Measurements from ENCODE around the gene SPATA17.
A peak's percentile ranks its signal among the peaks of the same experiment; 100 is the strongest.
"Not testable (repeated sequence)": the region's sequence is repeated elsewhere in the genome, so short reads cannot be mapped to it uniquely, and the experiment has no call there.

Gene SPATA17, protein sequence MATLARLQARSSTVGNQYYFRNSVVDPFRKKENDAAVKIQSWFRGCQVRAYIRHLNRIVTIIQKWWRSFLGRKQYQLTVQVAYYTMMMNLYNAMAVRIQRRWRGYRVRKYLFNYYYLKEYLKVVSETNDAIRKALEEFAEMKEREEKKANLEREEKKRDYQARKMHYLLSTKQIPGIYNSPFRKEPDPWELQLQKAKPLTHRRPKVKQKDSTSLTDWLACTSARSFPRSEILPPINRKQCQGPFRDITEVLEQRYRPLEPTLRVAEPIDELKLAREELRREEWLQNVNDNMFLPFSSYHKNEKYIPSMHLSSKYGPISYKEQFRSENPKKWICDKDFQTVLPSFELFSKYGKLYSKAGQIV

DNA sequence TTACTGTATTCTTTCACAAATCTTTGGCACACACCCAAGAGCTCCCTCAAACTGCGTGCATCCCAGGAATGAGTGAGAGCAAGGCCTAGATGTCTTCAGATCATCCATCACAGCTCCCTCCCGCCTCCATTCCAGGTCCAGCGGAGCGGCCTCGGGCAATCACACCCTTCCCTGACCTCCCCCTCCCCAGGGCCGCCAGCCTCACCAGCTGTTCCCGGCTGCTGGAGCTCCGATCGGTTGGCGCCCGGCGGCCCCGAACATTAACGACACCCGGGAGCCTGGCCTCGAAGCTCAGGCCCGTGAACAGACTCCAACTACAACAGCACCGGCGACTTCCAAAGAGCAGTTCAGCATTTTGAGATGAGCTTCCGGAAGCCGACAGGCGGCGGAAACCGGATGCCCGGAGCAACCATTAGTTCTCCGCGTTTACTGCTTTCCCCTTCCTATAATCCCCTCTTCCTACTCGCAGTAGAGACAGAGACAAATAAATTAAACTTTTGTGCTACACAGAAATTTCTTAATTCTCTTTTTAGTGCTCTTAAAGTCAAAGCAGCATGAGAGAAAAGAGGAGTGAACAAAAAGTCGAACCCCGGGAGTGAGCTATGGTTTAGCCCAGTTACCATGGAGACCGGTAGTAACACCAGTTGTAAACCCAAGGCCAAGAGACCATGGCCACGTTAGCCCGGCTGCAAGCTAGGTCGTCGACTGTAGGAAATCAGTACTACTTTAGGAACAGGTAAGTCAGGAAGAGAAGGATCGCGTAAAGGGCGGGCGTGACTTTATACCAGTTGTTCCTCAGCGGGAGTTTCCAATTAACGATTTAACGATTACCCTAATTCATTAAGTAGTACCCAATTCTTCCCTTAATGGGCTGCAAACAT, at the start of gene SPATA17, which contains the start of gene GPATCH2:
TSS of gene SPATA17 (plus strand) at position 634 of the 881 bp plus-strand sequence. CDS start at position 669, 35 bp downstream.
TSS of gene GPATCH2 (minus strand) at position 380 of the 881 bp plus-strand sequence. CDS start at position 261, 119 bp downstream.
- DNase-seq (ENCODE audit: low read depth in 1 of 2, low spot score in 1 of 2): peak; percentile 39 to 69

- not testable (repeated sequence) for DNase-seq (ENCODE audit: low read depth in 1 of 2, low spot score in 1 of 2)
Observed at GRCh38 chr1:217584286-217584811, 46.8 kb upstream of the SPATA17 start.

GRCh38 chr1:217585577-217585976, 45.6 kb upstream of the SPATA17 start:
- DNase-seq (ENCODE audit: low read depth in 1 of 2, low spot score in 1 of 2): no peak

DNA sequence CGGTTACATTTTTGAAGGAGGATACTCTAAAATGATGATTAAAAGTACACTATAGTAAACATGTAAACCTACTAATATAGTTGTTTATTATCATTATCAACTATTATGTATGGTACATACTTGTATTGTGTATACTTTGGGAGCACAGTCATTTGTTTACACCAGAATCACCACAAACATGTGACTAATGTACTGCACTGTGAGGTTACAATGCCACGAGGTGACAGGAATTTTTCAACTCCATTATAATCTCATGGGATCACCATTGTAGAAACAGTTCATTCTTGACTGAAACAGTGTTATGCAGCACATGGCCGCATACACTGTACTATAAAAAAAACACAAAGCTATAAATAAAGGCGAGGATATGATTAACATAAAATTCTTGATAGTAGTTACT, 44.6 kb upstream of the SPATA17 start:
- DNase-seq (ENCODE audit: low read depth in 1 of 2, low spot score in 1 of 2): no peak

- no peak for DNase-seq (ENCODE audit: low read depth in 1 of 2, low spot score in 1 of 2)
Observed at GRCh38 chr1:217590598-217590997, 40.5 kb upstream of the SPATA17 start.

- no peak for DNase-seq (ENCODE audit: low read depth in 1 of 2, low spot score in 1 of 2)
Observed at GRCh38 chr1:217599154-217599553, 32.0 kb upstream of the SPATA17 start.

GRCh38 chr1:217602380-217602779, 28.8 kb upstream of the SPATA17 start:
- DNase-seq (ENCODE audit: low read depth in 1 of 2, low spot score in 1 of 2): no peak

GRCh38 chr1:217605390-217605789, 25.8 kb upstream of the SPATA17 start:
- no peak for DNase-seq (ENCODE audit: low read depth in 1 of 2, low spot score in 1 of 2)

- DNase-seq (ENCODE audit: low read depth in 1 of 2, low spot score in 1 of 2): no peak
Observed at GRCh38 chr1:217614200-217614712, 16.9 kb upstream of the SPATA17 start.

- no peak for DNase-seq (ENCODE audit: low read depth in 1 of 2, low spot score in 1 of 2)
Observed at GRCh38 chr1:217617126-217617525, 14.0 kb upstream of the SPATA17 start.

GRCh38 chr1:217620814-217621213, 10.3 kb upstream of the SPATA17 start:
- no peak for DNase-seq (ENCODE audit: low read depth in 1 of 2, low spot score in 1 of 2)

DNA sequence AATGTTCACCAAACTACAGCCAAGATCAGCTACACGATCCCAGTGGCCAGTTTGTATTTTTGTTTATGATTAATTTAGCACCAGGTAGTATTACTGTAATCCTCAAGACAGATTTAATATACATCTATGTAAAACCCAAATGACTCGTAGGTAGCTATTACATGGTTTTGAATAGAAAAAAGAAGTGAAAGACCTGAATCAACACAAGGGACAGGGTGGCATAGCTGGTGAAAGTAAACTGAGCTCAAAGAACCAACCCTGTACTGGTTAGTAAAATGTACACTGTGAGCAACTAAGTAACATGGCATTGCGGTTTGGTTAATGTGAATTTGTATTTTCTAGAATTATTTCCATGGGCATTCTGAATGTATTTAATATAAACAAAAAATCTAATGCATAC, 9.1 kb upstream of the SPATA17 start:
- no peak for DNase-seq (ENCODE audit: low read depth in 1 of 2, low spot score in 1 of 2)

- no peak for DNase-seq (ENCODE audit: low read depth in 1 of 2, low spot score in 1 of 2)
Observed at GRCh38 chr1:217626321-217626720, 4.8 kb upstream of the SPATA17 start.

DNA sequence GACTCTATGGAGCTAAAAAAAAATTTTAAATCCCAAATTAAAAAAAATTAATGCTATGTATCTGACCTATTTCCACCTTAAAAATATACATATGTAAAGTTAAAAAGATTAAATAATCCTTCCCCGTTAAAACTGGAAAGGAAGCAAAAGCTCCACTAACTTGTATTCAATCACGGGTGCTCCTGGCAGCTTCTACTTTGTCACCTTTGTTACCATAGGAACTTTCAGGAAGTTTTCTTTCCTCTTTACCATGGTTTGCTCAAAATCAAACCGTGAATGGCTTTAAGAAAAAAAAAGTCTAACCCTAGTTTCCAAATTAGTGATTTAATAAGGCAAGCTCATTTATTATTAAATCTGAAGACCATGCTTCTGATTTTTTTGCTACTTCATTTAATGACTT, 3.7 kb upstream of the SPATA17 start:
- no peak for DNase-seq (ENCODE audit: low read depth in 1 of 2, low spot score in 1 of 2)

- DNase-seq (ENCODE audit: low read depth in 1 of 2, low spot score in 1 of 2): no peak
Observed at GRCh38 chr1:217642455-217642854, 11.3 kb downstream of the SPATA17 start.

DNA sequence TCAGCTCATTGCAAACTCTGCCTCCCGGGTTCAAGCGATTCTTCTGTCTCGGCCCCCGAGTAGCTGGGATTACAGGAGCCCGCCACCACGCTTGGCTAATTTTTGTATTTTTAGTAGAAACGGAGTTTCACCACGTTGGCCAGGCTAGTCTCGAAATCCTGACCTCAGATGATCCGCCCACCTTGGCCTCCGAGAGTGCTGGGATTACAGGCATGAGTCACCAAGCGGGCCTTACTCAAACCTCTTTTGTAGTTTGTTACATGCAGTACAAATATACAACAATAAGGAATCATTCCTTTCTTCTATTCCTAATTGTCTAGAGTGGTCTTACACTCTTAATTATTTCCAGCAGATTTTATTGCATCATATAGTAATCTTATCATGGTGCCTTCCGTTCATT, 16.6 kb downstream of the SPATA17 start:
- no peak for DNase-seq (ENCODE audit: low read depth in 1 of 2, low spot score in 1 of 2)

DNA sequence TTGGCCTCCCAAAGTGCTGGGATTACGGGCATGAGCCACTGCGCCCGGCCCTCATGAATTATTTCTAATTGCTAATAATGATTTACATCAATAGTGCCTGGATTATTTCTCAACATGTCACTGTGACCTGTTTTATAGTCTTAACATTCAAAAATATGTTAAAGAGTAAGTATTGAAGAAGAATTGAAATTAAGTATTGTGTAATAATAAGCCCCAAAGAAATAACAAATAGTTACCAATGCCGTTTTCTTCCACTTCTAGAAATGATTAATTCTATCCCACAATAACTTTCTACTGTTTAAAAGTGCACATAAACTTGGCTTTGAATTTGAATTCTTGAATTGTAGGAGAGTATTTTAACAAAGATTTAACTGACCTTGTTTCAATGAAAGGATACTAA, 19.5 kb downstream of the SPATA17 start:
- DNase-seq (ENCODE audit: low read depth in 1 of 2, low spot score in 1 of 2): no peak

DNA sequence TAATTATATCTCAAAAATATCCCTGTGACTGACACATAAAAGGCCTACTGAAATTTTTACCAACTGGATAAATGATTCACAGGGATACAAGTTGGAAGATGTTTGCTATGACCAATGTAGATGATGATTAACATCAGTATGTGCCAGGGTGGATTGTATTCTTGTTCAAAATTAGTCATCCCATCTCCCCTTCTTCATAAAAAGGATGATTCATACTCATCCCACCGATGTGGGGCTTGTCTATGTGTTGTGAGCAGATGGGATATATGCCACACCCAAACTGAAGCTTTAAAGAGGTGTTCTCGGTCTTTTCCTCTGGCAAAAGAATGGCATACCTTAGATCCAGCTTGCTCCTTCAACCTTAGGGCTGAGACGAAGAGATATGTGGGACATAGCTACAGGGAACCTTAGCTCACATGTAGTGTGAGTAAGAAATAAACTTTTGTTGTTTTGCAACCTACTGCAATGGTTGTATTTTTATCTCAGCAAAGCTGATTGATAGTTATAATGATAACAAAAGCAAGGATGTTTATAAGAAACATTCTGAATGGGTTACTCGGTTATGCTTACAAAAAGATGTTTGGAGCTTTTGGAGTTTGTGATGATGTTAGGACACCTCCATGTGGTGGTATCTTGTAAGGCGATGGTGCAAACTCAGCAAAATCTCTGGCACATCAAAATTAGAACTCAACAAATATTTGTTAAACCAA, 29.4 kb downstream of the SPATA17 start:
- DNase-seq (ENCODE audit: low read depth in 1 of 2, low spot score in 1 of 2): no peak

DNA sequence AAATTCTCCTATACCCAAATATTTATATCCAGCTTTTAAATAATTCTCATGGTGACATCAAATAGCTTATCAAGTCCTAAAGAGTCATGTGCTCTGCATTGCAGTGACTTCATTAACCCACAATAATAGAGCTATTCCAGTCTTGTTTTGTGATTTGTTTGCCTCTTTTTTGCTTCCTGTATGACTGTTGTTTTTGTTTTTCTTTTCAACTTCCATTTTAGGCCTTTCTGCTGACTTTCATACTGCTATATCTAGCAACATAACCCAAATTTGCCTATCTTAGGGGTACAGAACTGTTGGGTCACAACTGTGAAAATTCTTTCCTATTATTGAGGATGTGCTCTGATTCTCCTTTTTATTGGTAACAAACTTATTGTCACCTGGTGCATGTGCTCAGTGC, 30.3 kb downstream of the SPATA17 start:
- no peak for DNase-seq (ENCODE audit: low read depth in 1 of 2, low spot score in 1 of 2)

DNA sequence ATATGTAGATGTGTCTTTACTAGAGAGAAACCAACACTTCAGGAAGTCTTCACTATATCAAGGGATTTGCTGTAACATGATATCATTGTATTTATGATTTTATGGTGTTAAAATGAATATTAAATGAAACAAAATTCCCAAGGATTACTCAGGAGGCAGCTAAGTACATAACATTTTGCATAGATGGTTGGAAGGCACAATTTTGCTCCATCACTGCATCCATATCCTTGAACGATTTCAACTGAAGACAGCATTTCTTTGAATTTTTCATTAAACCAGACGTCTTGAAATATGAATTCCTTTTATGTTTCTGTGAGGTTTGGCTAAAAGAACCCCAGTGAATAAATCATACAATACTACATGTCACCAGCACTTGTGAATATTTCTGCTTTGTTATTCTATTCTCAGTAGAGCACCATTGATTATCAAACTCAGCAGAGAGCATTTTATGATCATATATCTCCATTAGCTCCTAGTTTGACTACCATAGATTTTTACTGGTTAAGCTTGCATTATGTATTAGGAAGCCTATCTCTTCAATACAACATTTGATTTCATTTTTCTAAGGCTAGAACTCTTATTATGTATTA, 37.3 kb downstream of the SPATA17 start:
- DNase-seq (ENCODE audit: low read depth in 1 of 2, low spot score in 1 of 2): no peak

- no peak for DNase-seq (ENCODE audit: low read depth in 1 of 2, low spot score in 1 of 2)
Observed at GRCh38 chr1:217673387-217673786, 42.2 kb downstream of the SPATA17 start.

Measured in activated CD4-positive, alpha-beta T cell treated with anti-CD3 and anti-CD28 coated beads, Interleukin-2, amount 50 U/mL, for 24 hours (primary cell).